Lower lobe of right lung (tissue), 2 donors: ENCODE results near the gene CEACAM18. TPM values are rescaled to one million over a fixed set of nuclear protein-coding genes. Genes with fewer than 3 reads are reported as not detected.
"Not testable (repeated sequence)": the region's sequence is repeated elsewhere in the genome, so short reads cannot be mapped to it uniquely, and the experiment has no call there.

Source experiments
- ATAC-seq, 2 donors: fragments of 200-7000 bp; cut with Tn5 transposase; one replicate each; pipeline ENCODE4 v1.9.1; 2020 to 2022; ENCODE audit warnings: mild to moderate bottlenecking in 2 of 2, moderate library complexity in 2 of 2
- DNase-seq: peaks from one replicate; pipeline ENCODE4 v3.0.0-alpha.2; 2020
- H3K27ac ChIP-seq: fragments of 200-600 bp; one replicate; pipeline ENCODE4 v1.8.0; 2022
- H3K27me3 ChIP-seq: fragments of 200-600 bp; one replicate; pipeline ENCODE4 v1.8.0; 2022; ENCODE audit warnings: low read depth
- H3K36me3 ChIP-seq: fragments of 200-600 bp; one replicate; pipeline ENCODE4 v1.8.0; 2022; ENCODE audit warnings: mild to moderate bottlenecking
- H3K4me1 ChIP-seq: fragments of 200-600 bp; one replicate; pipeline ENCODE4 v1.8.0; 2022
- H3K4me3 ChIP-seq: fragments of 200-600 bp; one replicate; pipeline ENCODE4 v1.8.0; 2022; ENCODE audit warnings: mild to moderate bottlenecking
- H3K9me3 ChIP-seq: fragments of 200-600 bp; one replicate; pipeline ENCODE4 v1.8.0; 2022
- intact Hi-C: fragments of 100-400 bp; cut with DNase I; formaldehyde crosslinking; loops from one replicate; pipeline ENCODE4 v1.11.0; 2022
- total RNA-seq: library from RNA; stranded (reverse); fragmentation: NEBNext Ultra II Directional; extraction: Animal tissue kit (Norgen Biotek cat#: 25700); gene quantifications from one replicate; pipeline ENCODE4 v1.2.1, GENCODE V29; 2021
- TF ChIP-seq, protein P1 (sequence below): fragments of 200-600 bp; IDR thresholded peaks from one replicate; pipeline ENCODE4 v1.8.0; 2022; ENCODE audit warnings: antibody characterized with exemption, mild to moderate bottlenecking
- donor health status: DM: no; HTN: yes; CAD: no; lungs with severe emphysema.

Gene CEACAM18
- total RNA-seq, 1 donor from 2014 or later: not detected

DNA sequence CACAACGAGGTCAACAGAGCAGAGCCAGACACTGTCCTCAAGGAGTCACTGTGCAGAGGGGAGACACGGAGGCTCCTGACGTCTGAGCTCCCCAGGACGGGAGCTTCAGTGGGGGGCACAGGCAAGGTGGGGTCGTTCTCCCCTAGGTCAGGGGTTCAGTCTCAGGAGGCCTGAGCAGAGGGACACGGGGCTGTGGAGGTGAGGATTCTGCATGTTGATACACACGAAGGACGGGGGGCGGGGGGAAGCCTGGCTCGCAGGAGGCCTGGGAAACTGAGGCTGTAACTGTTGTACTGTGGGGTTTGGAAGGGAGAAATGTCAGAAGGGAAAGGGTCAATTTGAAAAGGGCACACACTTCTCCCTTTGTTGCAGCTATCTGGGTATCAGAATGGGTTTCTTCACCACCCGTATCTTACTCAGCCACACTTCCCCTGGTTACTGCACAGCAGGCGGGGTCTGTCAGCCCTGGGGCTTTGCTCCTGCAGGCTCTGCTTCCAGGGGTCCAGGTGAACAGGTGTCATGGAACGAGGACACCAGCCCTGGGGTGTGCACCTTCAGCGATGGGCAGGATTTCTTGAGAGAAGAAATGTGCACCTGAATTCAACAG lies 19.3 kb upstream of the CEACAM18 start:
- peaks cover 30% of the 10 kb centered on the region for H3K27me3 ChIP-seq
- intact Hi-C loops: no loop called here
- TF ChIP-seq, protein P1, sequence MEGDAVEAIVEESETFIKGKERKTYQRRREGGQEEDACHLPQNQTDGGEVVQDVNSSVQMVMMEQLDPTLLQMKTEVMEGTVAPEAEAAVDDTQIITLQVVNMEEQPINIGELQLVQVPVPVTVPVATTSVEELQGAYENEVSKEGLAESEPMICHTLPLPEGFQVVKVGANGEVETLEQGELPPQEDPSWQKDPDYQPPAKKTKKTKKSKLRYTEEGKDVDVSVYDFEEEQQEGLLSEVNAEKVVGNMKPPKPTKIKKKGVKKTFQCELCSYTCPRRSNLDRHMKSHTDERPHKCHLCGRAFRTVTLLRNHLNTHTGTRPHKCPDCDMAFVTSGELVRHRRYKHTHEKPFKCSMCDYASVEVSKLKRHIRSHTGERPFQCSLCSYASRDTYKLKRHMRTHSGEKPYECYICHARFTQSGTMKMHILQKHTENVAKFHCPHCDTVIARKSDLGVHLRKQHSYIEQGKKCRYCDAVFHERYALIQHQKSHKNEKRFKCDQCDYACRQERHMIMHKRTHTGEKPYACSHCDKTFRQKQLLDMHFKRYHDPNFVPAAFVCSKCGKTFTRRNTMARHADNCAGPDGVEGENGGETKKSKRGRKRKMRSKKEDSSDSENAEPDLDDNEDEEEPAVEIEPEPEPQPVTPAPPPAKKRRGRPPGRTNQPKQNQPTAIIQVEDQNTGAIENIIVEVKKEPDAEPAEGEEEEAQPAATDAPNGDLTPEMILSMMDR: no peak
- H3K36me3 ChIP-seq: no peaks in the 10 kb centered on the region
- H3K27ac ChIP-seq: no peak overlapping the region
- ATAC-seq (no peak), DNase-seq (no peak)
- no peak overlapping the region for H3K4me3 ChIP-seq
- H3K9me3 ChIP-seq: no peaks in the 10 kb centered on the region
- H3K4me1 ChIP-seq: no peaks in the 10 kb centered on the region

DNA sequence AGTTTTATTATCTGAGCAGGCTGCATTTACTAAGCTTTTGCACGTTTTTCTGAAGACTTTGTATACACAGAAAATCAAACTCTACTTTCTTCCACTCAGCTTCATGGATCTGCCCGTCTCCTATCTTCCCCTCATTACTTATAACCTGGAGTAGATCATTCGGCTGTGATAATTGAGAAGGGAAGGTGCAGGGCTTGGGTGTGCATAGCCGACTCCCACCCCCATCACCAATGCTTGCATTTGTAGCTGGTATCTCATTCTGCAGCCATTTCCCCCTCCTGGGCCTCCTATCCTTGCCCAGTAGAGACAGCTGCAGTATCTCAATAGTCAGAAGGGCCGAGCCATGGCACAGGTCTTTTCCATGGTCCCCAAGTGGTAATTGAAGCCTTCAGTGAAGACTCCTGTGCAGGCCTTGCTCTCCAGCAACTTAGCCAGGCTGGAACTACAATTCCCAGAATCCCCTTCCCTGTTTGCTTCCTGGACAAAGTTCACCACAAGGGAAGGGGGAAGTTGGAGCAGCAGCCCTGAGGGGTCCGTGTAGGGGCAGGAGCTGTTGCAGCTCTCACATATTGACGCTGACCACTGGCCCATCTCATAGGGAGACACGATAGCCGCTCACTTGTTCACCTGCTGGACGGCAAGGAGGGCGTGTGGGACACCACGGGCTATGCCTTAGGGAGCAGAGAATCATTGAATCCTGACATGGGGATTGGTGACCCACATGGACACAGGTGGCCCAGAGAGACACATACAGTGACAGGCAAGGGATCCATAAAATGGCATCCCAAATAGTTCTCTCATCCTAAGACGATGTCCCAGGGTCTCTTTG lies 18.0 kb upstream of the CEACAM18 start:
- no peak overlapping the region for H3K27ac ChIP-seq
- intact Hi-C loops: no loop called here

DNA sequence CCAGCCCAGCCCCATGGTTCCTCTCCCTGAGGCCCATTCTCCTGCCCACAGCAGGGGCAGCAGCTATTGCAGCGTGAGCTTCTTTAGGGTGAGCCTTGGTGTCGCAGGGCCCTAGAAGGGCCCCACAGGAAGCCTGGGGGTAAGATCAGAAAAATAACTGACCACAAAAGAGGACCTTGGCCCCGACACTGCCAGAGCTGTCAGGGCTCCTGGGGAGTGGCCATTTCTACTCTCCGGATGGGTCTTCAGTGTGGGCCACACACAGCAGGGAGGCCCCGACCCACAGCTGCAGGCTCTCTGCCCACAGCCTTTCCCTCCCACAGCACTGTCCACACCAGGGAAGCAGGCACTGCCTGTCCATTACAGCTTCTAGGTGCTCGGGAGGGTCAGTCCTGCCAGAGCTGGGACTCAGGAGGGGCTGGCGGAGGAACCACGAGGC lies 16.6 kb upstream of the CEACAM18 start:
- peaks cover 30% of the 10 kb centered on the region for H3K27me3 ChIP-seq
- H3K36me3 ChIP-seq: no peaks in the 10 kb centered on the region
- TF ChIP-seq, protein P1: no peak
- intact Hi-C loops: no loop called here
- no peaks in the 10 kb centered on the region for H3K9me3 ChIP-seq
- H3K4me1 ChIP-seq: no peaks in the 10 kb centered on the region
- ATAC-seq (peak; percentile 20 to 48), DNase-seq (no peak)
- no peak overlapping the region for H3K4me3 ChIP-seq
- no peak overlapping the region for H3K27ac ChIP-seq

More for the DNA sequence above, 18.0 kb upstream of the CEACAM18 start:
- TF ChIP-seq, protein P1: no peak
- no peaks in the 10 kb centered on the region for H3K4me1 ChIP-seq
- H3K27me3 ChIP-seq: peaks cover 30% of the 10 kb centered on the region
- DNase-seq (no peak), ATAC-seq (peak in 1 of 2 donors; percentile 27)
- no peaks in the 10 kb centered on the region for H3K36me3 ChIP-seq
- no peaks in the 10 kb centered on the region for H3K9me3 ChIP-seq
- peak overlapping the region; percentile 19 for H3K4me3 ChIP-seq

DNA sequence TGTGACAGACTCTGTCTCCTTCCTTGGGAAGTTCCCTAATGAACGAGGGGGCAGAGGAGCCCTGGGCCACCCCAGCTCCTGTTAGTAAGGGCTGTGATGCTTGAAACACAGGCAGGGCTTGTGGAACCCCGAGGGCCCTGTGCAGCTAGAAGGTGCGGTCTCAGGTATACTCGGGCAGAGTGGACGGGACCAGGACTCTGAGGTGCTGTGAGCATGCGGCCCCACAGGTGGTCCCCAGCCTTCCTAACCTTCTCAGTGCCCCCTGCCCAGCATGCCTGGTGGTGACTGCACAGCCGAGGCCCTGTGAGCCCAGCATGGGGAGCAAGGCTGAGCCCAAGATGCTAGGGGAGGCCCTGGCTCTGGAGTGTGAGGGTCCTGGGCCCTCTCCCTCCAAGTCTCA lies 16.1 kb upstream of the CEACAM18 start:
- ATAC-seq: peak in 1 of 2 donors; percentile 14

DNA sequence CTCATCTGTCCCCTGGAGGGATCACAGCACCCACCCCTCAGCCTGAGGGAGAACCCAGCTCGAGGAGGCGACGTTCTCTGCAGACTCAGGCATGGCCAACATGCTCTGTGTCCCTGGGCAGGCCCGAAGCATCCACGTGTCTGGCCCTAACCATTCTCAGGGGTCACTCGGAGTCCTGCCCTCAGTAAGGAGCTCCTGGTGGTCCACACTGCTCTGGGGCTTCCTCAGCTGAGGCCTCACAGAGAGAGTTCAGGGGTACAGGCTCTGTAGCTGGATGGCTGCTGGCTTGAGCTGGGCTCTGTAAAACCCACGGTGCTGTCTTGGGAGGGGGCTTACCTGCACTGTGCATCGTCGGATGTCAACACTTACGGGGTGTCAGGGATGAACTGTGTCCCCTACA lies 15.7 kb upstream of the CEACAM18 start:
- no peak for DNase-seq
- TF ChIP-seq, protein P1: no peak

More for the DNA sequence above, 16.1 kb upstream of the CEACAM18 start:
- intact Hi-C loops: no loop called here
- no peak overlapping the region for H3K27ac ChIP-seq
- H3K4me3 ChIP-seq: no peak overlapping the region
- TF ChIP-seq, protein P1: no peak
- DNase-seq: no peak
- no peaks in the 10 kb centered on the region for H3K36me3 ChIP-seq
- no peaks in the 10 kb centered on the region for H3K9me3 ChIP-seq
- no peaks in the 10 kb centered on the region for H3K4me1 ChIP-seq
- peaks cover 27% of the 10 kb centered on the region for H3K27me3 ChIP-seq

DNA sequence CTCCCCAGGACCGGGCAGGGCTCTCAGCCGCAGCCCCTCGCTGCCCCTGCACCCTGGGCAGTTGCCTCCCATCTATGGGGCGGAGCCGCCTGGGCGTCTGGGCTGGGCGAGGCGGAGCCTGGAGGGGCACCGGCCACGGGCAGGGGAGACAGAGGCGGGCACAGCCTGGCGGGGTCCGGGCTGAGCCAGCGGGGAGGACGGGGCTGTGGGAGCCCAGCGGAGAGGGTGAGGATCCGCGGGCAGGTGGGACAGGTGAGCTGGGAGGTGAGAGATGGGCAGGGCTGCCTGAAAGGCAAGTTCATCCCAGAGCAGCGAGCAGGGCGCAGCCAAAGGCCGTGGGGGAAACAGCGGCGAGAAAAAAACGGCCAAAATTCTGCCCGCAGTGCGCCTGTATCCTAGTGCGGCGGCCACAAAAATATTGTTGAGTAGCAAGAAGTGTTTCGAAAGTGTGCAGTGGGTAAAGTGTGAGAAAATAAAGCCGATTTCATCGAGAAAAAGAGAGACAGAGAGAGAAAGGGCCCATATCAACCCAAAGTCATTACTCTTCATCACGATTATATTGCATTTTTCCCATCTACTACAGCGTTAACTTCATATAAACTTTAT lies 14.3 kb upstream of the CEACAM18 start:
- H3K36me3 ChIP-seq, H3K4me1 ChIP-seq, H3K9me3 ChIP-seq, H3K4me3 ChIP-seq, H3K27ac ChIP-seq, intact Hi-C loops, DNase-seq: not testable (repeated sequence)
- H3K27me3 ChIP-seq: peaks cover 22% of the 10 kb centered on the region
- ATAC-seq: peak; percentile 32 to 38

More for the DNA sequence above, 15.7 kb upstream of the CEACAM18 start:
- H3K27ac ChIP-seq: no peak overlapping the region
- H3K9me3 ChIP-seq: no peaks in the 10 kb centered on the region
- no peak overlapping the region for H3K4me3 ChIP-seq
- intact Hi-C loops: no loop called here
- ATAC-seq: no peak
- H3K27me3 ChIP-seq: peaks cover 23% of the 10 kb centered on the region
- H3K4me1 ChIP-seq: no peaks in the 10 kb centered on the region
- no peaks in the 10 kb centered on the region for H3K36me3 ChIP-seq
